Osteoblast (primary cell): ENCODE results near the gene GLOD4. TPM values are rescaled to one million over a fixed set of nuclear protein-coding genes. Genes with fewer than 3 reads are reported as not detected.

Experiments used
- DNase-seq: peaks from one replicate; pipeline ENCODE4 v3.0.0; 2011; ENCODE audit warnings: low spot score, mixed read lengths; ENCODE audit not compliant: insufficient read length; ENCODE audit errors: missing footprints
- H2AFZ ChIP-seq: 2 replicates; pipeline ENCODE4 v1.6.0; 2011; ENCODE audit warnings: mild to moderate bottlenecking, low read length
- H3K27ac ChIP-seq: 2 replicates; pipeline ENCODE4 v1.5.1; 2011; ENCODE audit warnings: mild to moderate bottlenecking, low read depth, low read length, moderate library complexity
- H3K27me3 ChIP-seq: 2 replicates; pipeline ENCODE4 v1.6.0; 2012; ENCODE audit warnings: mild to moderate bottlenecking, control low read depth, inconsistent platforms, low read length, moderate library complexity; ENCODE audit not compliant: insufficient read depth
- H3K36me3 ChIP-seq: 2 replicates; pipeline ENCODE4 v1.5.1; 2011; ENCODE audit warnings: mild to moderate bottlenecking, low read length, control low read depth, moderate library complexity; ENCODE audit not compliant: insufficient read depth
- H3K4me1 ChIP-seq: 2 replicates; pipeline ENCODE4 v1.5.1; 2011; ENCODE audit warnings: mild to moderate bottlenecking, low read length, control low read depth, moderate library complexity; ENCODE audit not compliant: insufficient read depth
- H3K4me2 ChIP-seq: 2 replicates; pipeline ENCODE4 v1.6.0; 2011; ENCODE audit warnings: mild to moderate bottlenecking, low read length; ENCODE audit not compliant: insufficient read depth
- H3K4me3 ChIP-seq: fragments of 200-600 bp; sonication (generic); 3 replicates; pipeline ENCODE4 v1.5.1; 2012; ENCODE audit warnings: mild to moderate bottlenecking, low read length, inconsistent platforms; ENCODE audit not compliant: insufficient read depth
- H3K79me2 ChIP-seq: 2 replicates; pipeline ENCODE4 v1.6.0; 2012; ENCODE audit warnings: mild to moderate bottlenecking, low read length, control low read depth, inconsistent platforms; ENCODE audit not compliant: insufficient read depth
- H3K9me3 ChIP-seq: 2 replicates; pipeline ENCODE4 v1.5.1; 2011; ENCODE audit warnings: low read depth, low read length, control low read depth
- H4K20me1 ChIP-seq: 2 replicates; pipeline ENCODE4 v1.6.0; 2012; ENCODE audit warnings: mild to moderate bottlenecking, low read length, control low read depth; ENCODE audit not compliant: insufficient read depth
- CTCF ChIP-seq: IDR thresholded peaks from 2 replicates; pipeline ENCODE4 v1.5.1; 2011; ENCODE audit warnings: mild to moderate bottlenecking, low read depth, low read length, moderate library complexity; ENCODE audit errors: extremely low read depth
- total RNA-seq: library from RNA; depleted of rRNA; stranded (reverse); fragments of >200 nt; gene quantifications from 2 replicates; pipeline ENCODE4 v1.2.3, GENCODE V29; 2012

Gene GLOD4
- total RNA-seq, 1 donor: 39.4 TPM

GRCh38 chr17:784143-784542 is 2.1 kb upstream of the GLOD4 start:
- Histone ChIP-seq H3K9me3 (no peaks in the 10 kb centered on the region), H3K79me2 (peaks cover 66% of the 10 kb centered on the region), H3K36me3 (peaks cover 21% of the 10 kb centered on the region), H4K20me1 (peaks cover 9% of the 10 kb centered on the region), H2AFZ (no peak overlapping the region), H3K4me1 (peaks cover 22% of the 10 kb centered on the region), H3K27ac (no peak overlapping the region), H3K4me3 (no peak overlapping the region), H3K27me3 (no peaks in the 10 kb centered on the region), H3K4me2 (peak overlapping the region; percentile 30)
- no peak for DNase-seq
- TF ChIP-seq CTCF: no peak

GRCh38 chr17:778096-778495 is 4.0 kb downstream of the GLOD4 start:
- TF ChIP-seq CTCF: no peak
- peaks cover 53% of the 10 kb centered on the region for H3K79me2 ChIP-seq
- H3K9me3 ChIP-seq: no peaks in the 10 kb centered on the region

GRCh38 chr17:774313-774584 is 7.8 kb downstream of the GLOD4 start:
- H3K9me3 ChIP-seq: no peaks in the 10 kb centered on the region
- TF ChIP-seq CTCF: no peak
- H3K79me2 ChIP-seq: peaks cover 17% of the 10 kb centered on the region
- peak; percentile 72 for DNase-seq
- H2AFZ ChIP-seq: no peak overlapping the region
- peaks cover 72% of the 10 kb centered on the region for H3K36me3 ChIP-seq
- H3K4me2 ChIP-seq: no peak overlapping the region
- no peak overlapping the region for H3K4me3 ChIP-seq
- H3K27ac ChIP-seq: no peak overlapping the region
- no peaks in the 10 kb centered on the region for H3K27me3 ChIP-seq
- H3K4me1 ChIP-seq: no peaks in the 10 kb centered on the region
- no peaks in the 10 kb centered on the region for H4K20me1 ChIP-seq

More at GRCh38 chr17:778096-778495, 4.0 kb downstream of the GLOD4 start:
- Histone ChIP-seq H4K20me1 (no peaks in the 10 kb centered on the region), H3K4me1 (peaks cover 12% of the 10 kb centered on the region), H3K27ac (no peak overlapping the region), H3K27me3 (no peaks in the 10 kb centered on the region), H3K36me3 (peaks cover 50% of the 10 kb centered on the region), H3K4me3 (no peak overlapping the region), H2AFZ (no peak overlapping the region), H3K4me2 (no peak overlapping the region)
- DNase-seq: no peak

GRCh38 chr17:773467-774312 is 8.4 kb downstream of the GLOD4 start:
- no peak overlapping the region for H3K4me3 ChIP-seq
- peaks cover 73% of the 10 kb centered on the region for H3K36me3 ChIP-seq
- H3K4me1 ChIP-seq: no peaks in the 10 kb centered on the region
- H3K27me3 ChIP-seq: no peaks in the 10 kb centered on the region
- H3K9me3 ChIP-seq: no peaks in the 10 kb centered on the region
- no peak overlapping the region for H3K27ac ChIP-seq
- no peak overlapping the region for H3K4me2 ChIP-seq
- no peak for TF ChIP-seq CTCF
- no peak for DNase-seq
- H2AFZ ChIP-seq: no peak overlapping the region
- H3K79me2 ChIP-seq: peaks cover 13% of the 10 kb centered on the region
- no peaks in the 10 kb centered on the region for H4K20me1 ChIP-seq
